Endothelial cell of umbilical vein (primary cell): Measurements from ENCODE around the gene CYTIP. TPM values are rescaled to one million over a fixed set of nuclear protein-coding genes. Genes with fewer than 3 reads are reported as not detected.

ENCODE experiments used
- BruUV-seq: library from RNA; stranded (reverse); fragments of 400-500 nt; replicated peaks from 2 replicates; lab custom pipeline; 2021; lab: Mats Ljungman, UMichigan
- CTCF ChIA-PET: fragments of 300-600, 350-600 bp; sonication (Branson Sonifier 250); formaldehyde crosslinking; loops from one replicate; lab custom pipeline; 2021; ENCODE audit warnings: antibody characterized with exemption, inconsistent platforms; lab: Charles Lee
- POLR2A ChIA-PET: fragments of 300-600, 350-600 bp; sonication (Branson Sonifier 250); formaldehyde crosslinking; loops from one replicate; lab custom pipeline; 2021; ENCODE audit warnings: antibody characterized with exemption, inconsistent platforms; lab: Charles Lee
- DNase-seq: peaks from one replicate; pipeline ENCODE4 v3.0.0-alpha.2; 2011; ENCODE audit warnings: low read depth, low spot score
- FAIRE-seq: peaks from 2 replicates; lab custom pipeline; 2011; peaks lifted over from hg19 to GRCh38; lab: Jason Lieb, UNC
- H2AFZ ChIP-seq: 2 replicates; pipeline ENCODE4 v1.6.0; 2012; ENCODE audit warnings: low read depth, low read length, control low read depth, inconsistent platforms
- H3K27ac ChIP-seq: 2 replicates; pipeline ENCODE4 v1.5.1; 2011; ENCODE audit warnings: low read depth, mild to moderate bottlenecking, control low read depth, low read length, moderate library complexity; ENCODE audit not compliant: insufficient read depth
- H3K27me3 ChIP-seq, 2 experiments: 2 replicates each; pipeline versions ENCODE4 v1.6.0 to v1.6.1; 2011; ENCODE audit warnings: low read length in 2 of 2, mixed read lengths in 1 of 2; ENCODE audit not compliant: control insufficient read depth in 2 of 2, insufficient read depth in 2 of 2
- H3K36me3 ChIP-seq, 2 experiments: 2 replicates in 1 of 2; 3 replicates in 1 of 2; pipeline ENCODE4 v1.5.1; 2011; ENCODE audit warnings: low read length in 2 of 2, mild to moderate bottlenecking in 1 of 2, moderate library complexity in 1 of 2; ENCODE audit not compliant: control insufficient read depth in 2 of 2, insufficient read depth in 2 of 2; ENCODE audit errors: extremely low read depth in 1 of 2
- H3K4me1 ChIP-seq: 3 replicates; pipeline ENCODE4 v1.5.1; 2011; ENCODE audit warnings: mild to moderate bottlenecking, low read length; ENCODE audit not compliant: control insufficient read depth, insufficient read depth; ENCODE audit errors: extremely low read depth
- H3K4me2 ChIP-seq: 2 replicates; pipeline ENCODE4 v1.6.1; 2011; ENCODE audit warnings: low read length, control low read depth, mixed read lengths; ENCODE audit not compliant: insufficient read depth
- H3K4me3 ChIP-seq, 3 experiments: fragments of 200-600 bp in 1 of 3; sonication (generic), shearing (Covaris generic) in 1 of 3; replicated peaks in 1 of 3; 2 replicates each; pipeline ENCODE4 v1.5.1; 2011 to 2016; ENCODE audit warnings: control low read depth in 3 of 3, low read length in 3 of 3, mild to moderate bottlenecking in 2 of 3, inconsistent platforms in 1 of 3, low read depth in 1 of 3, moderate library complexity in 1 of 3; ENCODE audit not compliant: insufficient read depth in 1 of 3
- H3K79me2 ChIP-seq: 2 replicates; pipeline ENCODE4 v1.6.0; 2012; ENCODE audit warnings: low read length, inconsistent platforms; ENCODE audit not compliant: control insufficient read depth, insufficient read depth
- H3K9ac ChIP-seq: replicated peaks from 2 replicates; pipeline ENCODE3; 2011; ENCODE audit warnings: low read length, control low read depth; ENCODE audit not compliant: insufficient read depth; ENCODE audit errors: extremely low read depth
- H3K9me1 ChIP-seq: replicated peaks from 3 replicates; pipeline ENCODE4 v1.6.0; 2011; ENCODE audit warnings: mild to moderate bottlenecking, low read length; ENCODE audit not compliant: control insufficient read depth, insufficient read depth; ENCODE audit errors: extremely low read depth
- H3K9me3 ChIP-seq: replicated peaks from 2 replicates; pipeline ENCODE4 v1.5.1; 2012; ENCODE audit warnings: low read length, inconsistent platforms; ENCODE audit not compliant: control insufficient read depth, insufficient read depth
- H4K20me1 ChIP-seq: replicated peaks from 2 replicates; pipeline ENCODE3; 2011; ENCODE audit warnings: mild to moderate bottlenecking, low read length; ENCODE audit not compliant: control insufficient read depth, insufficient read depth; ENCODE audit errors: extremely low read depth
- CTCF ChIP-seq, 2 donors: IDR thresholded peaks; 1 replicate in 1 of 2; 2 replicates in 1 of 2; pipeline ENCODE4 v1.5.1; 2011; ENCODE audit warnings: low read length in 2 of 2, mild to moderate bottlenecking in 2 of 2, moderate library complexity in 2 of 2, control low read depth in 1 of 2, inconsistent platforms in 1 of 2, low read depth in 1 of 2; ENCODE audit not compliant: insufficient read depth in 1 of 2; ENCODE audit errors: extremely low read depth in 1 of 2
- EZH2 ChIP-seq: IDR thresholded peaks from 2 replicates; pipeline ENCODE4 v1.6.1; 2012; ENCODE audit warnings: borderline replicate concordance, low read depth, mild to moderate bottlenecking, moderate library complexity, low read length, inconsistent platforms; ENCODE audit not compliant: severe bottlenecking
- FOS ChIP-seq: IDR thresholded peaks from 2 replicates; pipeline ENCODE4 v1.6.1; 2011; ENCODE audit warnings: mild to moderate bottlenecking, low read length, moderate library complexity, borderline replicate concordance; ENCODE audit not compliant: insufficient read depth
- GATA2 ChIP-seq: IDR thresholded peaks from 2 replicates; pipeline ENCODE4 v1.7.0; 2011; ENCODE audit warnings: low read depth, mild to moderate bottlenecking, moderate library complexity, mixed read lengths, low read length; ENCODE audit not compliant: insufficient read length, insufficient read depth
- JUN ChIP-seq: IDR thresholded peaks from 2 replicates; pipeline ENCODE4 v1.6.1; 2011; ENCODE audit warnings: borderline replicate concordance, low read depth; ENCODE audit not compliant: insufficient read length, insufficient read depth
- MAX ChIP-seq: IDR thresholded peaks from 2 replicates; pipeline ENCODE4 v1.6.1; 2011; ENCODE audit not compliant: insufficient read depth, insufficient read length
- MYC ChIP-seq: IDR thresholded peaks from one replicate; pipeline ENCODE4 v1.6.1; 2011; ENCODE audit warnings: mild to moderate bottlenecking, low read depth, low read length
- POLR2A ChIP-seq: IDR thresholded peaks from 2 replicates; pipeline ENCODE4 v1.6.1; 2012; ENCODE audit warnings: low read depth, mild to moderate bottlenecking, control low read depth, low read length
- POLR2AphosphoS5 ChIP-seq: IDR thresholded peaks from 2 replicates; pipeline ENCODE4 v1.6.1; 2012; ENCODE audit warnings: low read depth, mild to moderate bottlenecking, control low read depth, low read length, moderate library complexity; ENCODE audit not compliant: insufficient read depth
- dilution Hi-C: fragments of 300-500 bp; cut with MboI; formaldehyde crosslinking; loops from one replicate; pipeline ENCODE4 v1.15.0; 2019; ENCODE audit warnings: low sequenced_read_pairs; ENCODE audit not compliant: extremely low pct_ligation_motif_present
- intact Hi-C: fragments of 100-400 bp; cut with micrococcal nuclease; formaldehyde crosslinking; loops from one replicate; pipeline ENCODE4 v1.10.0; 2022
- polyA plus RNA-seq, 4 experiments: library from polyadenylated mRNA; depleted of rRNA in 3 of 4; stranded (reverse) in 3 of 4; unstranded in 1 of 4; fragments of >200 nt; gene quantifications; 2 replicates each; pipeline versions ENCODE4 v1.2.1 to v1.2.3, GENCODE V29; 2011 to 2012; ENCODE audit warnings: missing spikeins in 1 of 4
- total RNA-seq: library from RNA; stranded (reverse); gene quantifications from 2 replicates; pipeline ENCODE4 v1.2.3, GENCODE V29; 2021

CYTIP gene
- total and polyA plus RNA-seq, 2 donors (not counting 3 experiments of a cell fraction or from before 2014, with no cell fraction given) = not detected

GRCh38 chr2:157492189-157492773, 48.4 kb upstream of the CYTIP start:
- Histone ChIP-seq H3K4me3 (no peak overlapping the region), H3K79me2 (no peaks in the 10 kb centered on the region), H2AFZ (no peak overlapping the region), H3K27me3 (peaks cover 2 to 5% of the 10 kb centered on the region in 2 experiments), H3K9me1 (no peaks in the 10 kb centered on the region), H3K36me3 (no peaks in the 10 kb centered on the region), H3K4me1 (peaks cover 5% of the 10 kb centered on the region), H3K9me3 (no peaks in the 10 kb centered on the region), H3K4me2 (no peak overlapping the region), H4K20me1 (no peaks in the 10 kb centered on the region), H3K27ac (no peak overlapping the region), H3K9ac (no peak overlapping the region)
- DNase-seq = peak; percentile 63
- intact Hi-C loops = loop anchor here (1.0 to 2.0 kb wide), 3 partner anchors 101 to 518 kb away; no protein-coding TSS in a partner anchor
- TF ChIP-seq FOS (no peak), MYC (no peak), POLR2A (no peak), POLR2AphosphoS5 (no peak), JUN (no peak), MAX (no peak), GATA2 (no peak), CTCF (IDR thresholded peaks at IDR 0.05; ENCODE audit: extremely low read depth in 1 of 2, insufficient read depth in 1 of 2, low read depth in 1 of 2, low read length in 2 of 2) (peak; percentile 69 to 71), EZH2 (no peak)
- POLR2A ChIA-PET = no interaction called here
- peak; percentile 81 for FAIRE-seq
- CTCF ChIA-PET = interaction anchor here (0.8 to 3.4 kb wide), 25 partner anchors 10 to 1262 kb away, joined by 3 to 22 read pairs (median 4); partner anchors contain the start of gene ACVR1C
- dilution Hi-C loops = no loop called here
- BruUV-seq = no TSS peak
